Muscle of back (tissue), 11 donors: ENCODE data around the gene TIMM17A. TPM values are rescaled to one million over a fixed set of nuclear protein-coding genes. Genes with fewer than 3 reads are reported as not detected.
"Not testable (repeated sequence)": the region's sequence is repeated elsewhere in the genome, so short reads cannot be mapped to it uniquely, and the experiment has no call there.

Experiments
- DNase-seq, 3 donors: peaks; one replicate each; pipeline versions ENCODE4 v3.0.0 to v3.0.0-alpha.2; 2013
- polyA plus RNA-seq, 10 donors: library from polyadenylated mRNA; unstranded; fragments of 120-200 nt; gene quantifications; one replicate each; pipeline ENCODE4 v1.2.1, GENCODE V29; 2013; ENCODE audit not compliant: insufficient read length in 10 of 10

TIMM17A gene
- polyA plus RNA-seq, 10 donors, result 32.1 to 44.9 (median 40.3) TPM

DNA sequence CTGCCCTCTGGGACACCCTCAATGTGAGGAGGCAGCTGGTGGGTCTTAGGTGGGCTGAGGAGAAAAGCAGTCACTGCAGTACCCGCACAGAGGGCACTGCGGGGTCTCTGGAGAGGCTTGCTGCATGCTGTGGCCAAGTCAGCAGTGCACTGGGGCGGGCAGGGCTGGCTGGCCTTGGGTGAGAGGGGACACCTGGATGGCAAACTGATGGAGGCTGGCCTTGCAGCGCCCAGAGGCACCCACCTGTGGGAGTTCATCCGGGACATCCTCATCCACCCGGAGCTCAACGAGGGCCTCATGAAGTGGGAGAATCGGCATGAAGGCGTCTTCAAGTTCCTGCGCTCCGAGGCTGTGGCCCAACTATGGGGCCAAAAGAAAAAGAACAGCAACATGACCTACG is 58.3 kb downstream of the TIMM17A start:
- DNase-seq, result no peak

DNA sequence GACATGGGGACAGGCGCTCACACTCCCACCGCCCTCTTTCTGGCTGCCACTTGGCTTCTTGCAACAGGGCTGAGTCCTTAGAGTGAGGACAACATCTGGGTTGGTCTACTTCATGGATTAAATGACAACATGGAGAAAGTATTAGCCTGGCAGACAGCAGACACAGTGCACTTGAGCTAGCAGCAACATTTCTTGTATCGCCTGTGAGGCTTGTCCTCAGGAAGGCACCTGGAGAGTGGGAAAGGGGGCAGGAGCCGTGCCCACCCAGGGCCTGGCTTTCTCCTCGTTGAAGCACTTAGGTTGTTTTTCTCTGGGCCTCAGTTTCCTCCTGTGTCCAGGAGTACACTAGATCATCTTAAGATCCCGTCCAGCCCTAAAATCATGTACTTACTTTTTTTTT is 58.8 kb downstream of the TIMM17A start:
- DNase-seq, result no peak

DNA sequence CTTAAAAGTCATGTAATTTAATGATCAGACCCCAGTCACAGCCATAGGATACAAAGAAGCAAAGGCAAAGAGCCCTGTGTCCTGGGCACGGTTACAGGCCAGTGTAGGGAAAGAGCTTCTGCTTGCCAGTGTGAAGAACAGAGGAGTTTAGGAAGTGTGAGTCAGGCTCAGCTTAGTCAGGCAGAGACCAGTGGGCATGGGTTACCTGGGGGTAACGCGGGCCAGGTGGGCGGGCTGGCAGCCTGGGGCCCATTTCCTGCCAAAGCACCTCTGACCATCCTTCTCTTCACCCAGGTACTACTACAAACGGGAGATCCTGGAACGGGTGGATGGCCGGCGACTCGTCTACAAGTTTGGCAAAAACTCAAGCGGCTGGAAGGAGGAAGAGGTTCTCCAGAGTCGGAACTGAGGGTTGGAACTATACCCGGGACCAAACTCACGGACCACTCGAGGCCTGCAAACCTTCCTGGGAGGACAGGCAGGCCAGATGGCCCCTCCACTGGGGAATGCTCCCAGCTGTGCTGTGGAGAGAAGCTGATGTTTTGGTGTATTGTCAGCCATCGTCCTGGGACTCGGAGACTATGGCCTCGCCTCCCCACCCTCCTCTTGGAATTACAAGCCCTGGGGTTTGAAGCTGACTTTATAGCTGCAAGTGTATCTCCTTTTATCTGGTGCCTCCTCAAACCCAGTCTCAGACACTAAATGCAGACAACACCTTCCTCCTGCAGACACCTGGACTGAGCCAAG is 59.8 kb downstream of the TIMM17A start:
- no peak for DNase-seq

DNA sequence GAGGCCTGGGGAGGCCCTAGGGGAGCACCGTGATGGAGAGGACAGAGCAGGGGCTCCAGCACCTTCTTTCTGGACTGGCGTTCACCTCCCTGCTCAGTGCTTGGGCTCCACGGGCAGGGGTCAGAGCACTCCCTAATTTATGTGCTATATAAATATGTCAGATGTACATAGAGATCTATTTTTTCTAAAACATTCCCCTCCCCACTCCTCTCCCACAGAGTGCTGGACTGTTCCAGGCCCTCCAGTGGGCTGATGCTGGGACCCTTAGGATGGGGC is 60.3 kb downstream of the TIMM17A start:
- DNase-seq, result no peak

DNA sequence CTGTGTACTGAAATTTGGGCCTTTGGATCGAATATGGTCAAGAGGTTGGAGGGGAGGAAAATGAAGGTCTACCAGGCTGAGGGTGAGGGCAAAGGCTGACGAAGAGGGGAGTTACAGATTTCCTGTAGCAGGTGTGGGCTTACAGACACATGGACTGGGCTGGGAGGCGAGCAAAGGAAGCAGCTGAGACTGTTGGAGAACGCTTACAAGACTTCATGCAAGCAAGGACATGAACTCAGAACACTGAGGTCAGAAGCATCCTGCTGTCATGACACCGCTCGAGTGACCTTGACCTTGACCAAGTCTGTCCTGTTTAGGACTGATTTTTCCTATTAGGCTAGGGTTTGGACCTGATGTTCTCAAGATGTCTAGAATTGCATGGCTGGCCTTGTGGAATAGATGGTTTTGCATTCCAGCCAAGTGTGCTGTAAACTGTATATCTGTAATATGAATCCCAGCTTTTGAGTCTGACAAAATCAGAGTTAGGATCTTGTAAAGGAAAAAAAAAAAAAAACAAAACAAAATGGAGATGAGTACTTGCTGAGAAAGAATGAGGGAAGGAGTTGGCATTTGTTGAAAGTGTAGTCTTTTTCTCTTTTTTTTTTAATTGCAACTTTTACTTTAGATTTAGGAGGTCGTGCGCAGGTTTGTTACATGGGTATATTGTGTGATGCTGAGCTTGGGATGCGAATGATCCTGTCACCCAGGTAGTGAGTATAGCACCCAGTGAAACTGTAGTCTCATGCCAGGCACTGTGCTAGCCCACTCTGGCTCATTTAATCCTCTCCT is 60.9 kb downstream of the TIMM17A start:
- peak in 1 of 3 donors; percentile 43 for DNase-seq

DNA sequence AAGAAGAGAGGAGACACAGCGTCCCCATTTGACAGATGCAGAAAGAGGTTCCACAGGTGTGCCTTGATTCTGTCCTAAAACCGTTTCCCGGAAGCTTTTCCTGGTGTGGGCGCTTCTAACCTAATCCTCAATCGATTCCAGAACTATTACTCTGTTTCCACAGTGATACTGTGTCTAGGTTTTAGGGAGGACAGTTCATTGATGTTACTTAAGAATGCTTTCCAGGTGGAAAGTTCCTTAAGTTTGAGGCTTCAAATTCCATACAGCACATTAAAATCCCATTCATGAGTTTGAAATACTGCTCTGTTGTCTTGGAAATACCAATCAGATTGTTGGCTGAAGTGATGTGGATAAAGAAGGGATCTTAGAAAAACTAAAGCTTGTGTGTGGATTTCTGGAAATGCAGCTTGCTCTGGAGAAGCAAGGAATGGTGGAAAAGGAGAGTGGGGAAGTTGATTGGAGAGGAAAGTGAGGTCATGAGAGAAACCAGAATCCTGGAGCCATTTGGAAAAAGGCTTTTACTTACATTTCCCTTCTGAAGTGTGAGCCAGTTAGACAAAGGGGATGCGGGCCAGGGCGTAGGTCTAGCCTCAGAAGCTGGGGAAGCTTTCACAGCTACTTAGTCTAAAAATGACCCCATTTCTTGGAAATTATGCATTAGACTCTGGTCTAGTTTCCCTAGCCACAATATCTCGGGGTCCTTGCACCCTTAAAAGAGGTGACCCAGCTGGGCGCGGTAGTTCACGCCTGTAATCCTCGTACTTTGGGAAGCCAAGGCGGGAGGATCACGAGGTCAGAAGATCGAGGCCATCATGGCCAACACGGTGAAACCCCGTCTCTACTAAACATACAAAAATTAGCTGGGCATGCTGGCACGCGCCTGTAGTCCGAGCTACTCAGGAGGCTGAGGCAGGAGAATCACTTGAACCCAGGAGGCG is 61.8 kb downstream of the TIMM17A start:
- peak in 2 of 3 donors; percentile 33 to 46 for DNase-seq

DNA sequence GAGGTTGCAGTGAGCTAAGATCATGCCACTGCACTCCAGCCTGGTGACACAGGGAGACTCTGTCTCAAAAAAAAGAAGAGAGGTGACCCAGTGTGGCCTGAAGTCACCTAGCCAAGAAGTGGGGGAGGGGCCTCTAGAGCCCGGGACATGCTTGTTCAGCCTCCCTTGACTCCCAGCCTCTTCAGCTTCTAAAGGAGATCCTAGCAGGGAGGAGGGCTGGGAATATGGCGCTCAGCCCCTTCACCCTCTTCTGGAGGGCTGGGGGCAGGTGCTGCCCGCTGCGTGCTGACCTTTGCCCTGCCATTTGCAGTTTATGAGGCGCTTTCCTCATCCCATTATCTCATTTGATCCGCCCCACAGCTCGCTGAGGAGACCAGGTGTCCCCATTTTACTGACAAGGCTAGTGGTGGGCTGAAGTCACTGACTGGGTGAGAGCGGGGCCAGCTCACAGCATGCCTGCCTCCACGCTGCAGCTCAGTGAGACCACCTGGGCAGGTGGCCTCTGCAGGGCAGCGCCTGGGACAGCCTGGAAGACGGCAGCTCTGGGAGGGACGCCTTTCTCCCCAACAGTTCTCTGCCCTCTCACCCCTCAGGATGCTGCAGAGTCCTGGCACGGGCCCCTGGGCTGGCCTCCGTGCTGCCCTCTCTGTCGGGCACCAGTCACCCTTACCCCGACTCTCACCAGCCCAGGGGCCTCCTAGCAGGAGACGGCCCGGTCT is 62.6 kb downstream of the TIMM17A start:
- no peak for DNase-seq

DNA sequence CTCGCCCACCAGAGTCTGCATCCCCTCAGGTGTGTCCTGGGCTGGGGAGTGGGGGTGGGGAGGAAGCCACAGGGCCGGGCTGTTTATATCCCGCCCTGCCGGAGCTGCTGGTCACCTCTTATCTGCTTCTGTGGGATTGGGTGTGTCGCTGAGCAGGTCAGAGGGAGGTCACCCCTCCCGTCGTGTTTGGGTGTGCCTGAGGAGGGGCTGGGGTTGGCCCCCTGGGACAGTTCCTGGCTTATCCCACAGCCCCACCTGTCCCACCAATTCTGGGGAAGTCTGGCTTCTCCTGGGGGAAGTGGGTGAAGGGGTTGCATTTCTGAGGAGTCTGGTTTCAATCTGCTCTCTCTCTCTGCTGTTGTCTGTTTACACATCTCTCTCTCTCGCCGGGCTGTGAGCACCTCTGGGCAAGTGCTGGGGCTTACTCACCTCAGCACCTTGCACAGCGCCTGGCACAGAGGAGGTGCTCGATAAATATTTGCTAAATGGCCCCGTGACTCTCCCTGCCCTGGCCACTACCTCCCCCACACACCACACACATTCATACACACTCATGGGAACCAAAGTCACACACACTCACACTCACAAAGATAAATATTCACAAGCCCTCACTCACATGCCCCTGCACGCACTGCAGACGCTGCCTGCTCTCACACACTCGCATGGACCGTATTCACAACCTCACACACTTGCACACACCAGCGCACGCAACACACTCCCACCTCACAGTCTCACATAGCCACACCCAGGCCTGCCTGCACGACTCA is 63.3 kb downstream of the TIMM17A start:
- no peak for DNase-seq

DNA sequence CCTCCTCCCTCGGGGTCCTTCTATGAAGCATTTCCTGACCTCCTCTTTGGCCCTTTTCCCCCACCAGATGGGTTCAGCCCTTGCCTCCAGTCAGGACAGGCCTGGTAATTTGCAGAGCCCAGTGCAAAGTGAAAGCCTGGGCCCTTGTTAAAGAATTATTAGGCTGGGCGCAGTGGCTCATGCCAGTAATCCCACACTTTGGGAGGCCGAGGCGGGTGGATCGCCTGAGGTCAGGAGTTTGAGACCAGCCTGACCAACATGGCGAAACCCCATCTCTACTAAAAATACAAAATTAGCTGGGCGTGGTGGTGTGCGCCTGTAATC is 63.9 kb downstream of the TIMM17A start:
- not testable (repeated sequence) for DNase-seq

Other genes starting within 250 kb of the TIMM17A start
- gene IPO9, start 126.3 kb upstream of the TIMM17A start, polyA plus RNA-seq, result 10 to 100 TPM; 38.9 to 56.4 (median 49.1) TPM
- 10 to 100 TPM; 31.9 to 84.7 (median 61.6) TPM for gene SHISA4, start 66.6 kb upstream of the TIMM17A start, polyA plus RNA-seq
- gene LMOD1, start 9.0 kb upstream of the TIMM17A start, polyA plus RNA-seq, result 10 to 100 TPM; 12.8 to 46.5 (median 32.4) TPM
- 10 to 100 TPM; 17.7 to 27.3 (median 20.0) TPM for gene RNPEP, start 27.1 kb downstream of the TIMM17A start, polyA plus RNA-seq
- 1 to 10 TPM in 2 of 10 donors, under 1 TPM in 6, not detected in 2; 0.21 to 1.4 (median 0.60) TPM for gene ELF3, start 55.1 kb downstream of the TIMM17A start, polyA plus RNA-seq
- gene GPR37L1, start 167.4 kb downstream of the TIMM17A start, polyA plus RNA-seq, result under 1 TPM; 0.04 to 0.09 (median 0.07) TPM
- gene ARL8A, start 189.2 kb downstream of the TIMM17A start, polyA plus RNA-seq, result 10 to 100 TPM; 34.3 to 43.1 (median 38.4) TPM
- gene PTPN7, start 205.1 kb downstream of the TIMM17A start, polyA plus RNA-seq, result 1 to 10 TPM in 4 of 10 donors, under 1 TPM in 6; 0.46 to 3.8 (median 0.78) TPM
- gene LGR6, start 238.3 kb downstream of the TIMM17A start, polyA plus RNA-seq, result 1 to 10 TPM in 3 of 10 donors, under 1 TPM in 7; 0.15 to 8.2 (median 0.53) TPM